NCI-H1436 (cell line): ENCODE results near the gene ACSL4.
"Not testable (repeated sequence)": the region's sequence is repeated elsewhere in the genome, so short reads cannot be mapped to it uniquely, and the experiment has no call there.

Experiments used
- DNase-seq: peaks from one replicate; lab custom pipeline; 2025; lab: John Stamatoyannopoulos, UW

The ACSL4 gene

GRCh38 chrX:109728173-109728535, 4.9 kb downstream of the ACSL4 start:
- no peak for DNase-seq

- DNase-seq: not testable (repeated sequence)
Observed at GRCh38 chrX:109724971-109725370, 8.1 kb downstream of the ACSL4 start.

GRCh38 chrX:109720947-109721346, 12.1 kb downstream of the ACSL4 start:
- DNase-seq: no peak

GRCh38 chrX:109719264-109719663, 13.8 kb downstream of the ACSL4 start:
- DNase-seq: no peak

GRCh38 chrX:109716431-109717028, 16.5 kb downstream of the ACSL4 start:
- no peak for DNase-seq

- DNase-seq: no peak
Observed at GRCh38 chrX:109714340-109714958, 18.6 kb downstream of the ACSL4 start.

GRCh38 chrX:109710181-109710580, 22.9 kb downstream of the ACSL4 start:
- no peak for DNase-seq

GRCh38 chrX:109709129-109709631, 23.9 kb downstream of the ACSL4 start:
- DNase-seq: no peak

- DNase-seq: no peak
Observed at GRCh38 chrX:109707720-109708119, 25.3 kb downstream of the ACSL4 start.

GRCh38 chrX:109707319-109707718, 25.7 kb downstream of the ACSL4 start:
- DNase-seq: no peak

- no peak for DNase-seq
Observed at GRCh38 chrX:109704563-109704962, 28.5 kb downstream of the ACSL4 start.

- no peak for DNase-seq
Observed at GRCh38 chrX:109697855-109698254, 35.2 kb downstream of the ACSL4 start.

- no peak for DNase-seq
Observed at GRCh38 chrX:109696146-109696740, 36.8 kb downstream of the ACSL4 start.

- no peak for DNase-seq
Observed at GRCh38 chrX:109695637-109696036, 37.4 kb downstream of the ACSL4 start.

- no peak for DNase-seq
Observed at GRCh38 chrX:109691752-109692151, 41.3 kb downstream of the ACSL4 start.

- DNase-seq: no peak
Observed at GRCh38 chrX:109691277-109691676, 41.8 kb downstream of the ACSL4 start.

- DNase-seq: no peak
Observed at GRCh38 chrX:109687903-109688302, 45.2 kb downstream of the ACSL4 start.

- no peak for DNase-seq
Observed at GRCh38 chrX:109685656-109686078, 47.4 kb downstream of the ACSL4 start.

GRCh38 chrX:109684136-109684535, 48.9 kb downstream of the ACSL4 start:
- no peak for DNase-seq

GRCh38 chrX:109681475-109682081, 51.5 kb downstream of the ACSL4 start:
- DNase-seq: no peak

- DNase-seq: no peak
Observed at GRCh38 chrX:109679820-109680219, 53.2 kb downstream of the ACSL4 start.

- no peak for DNase-seq
Observed at GRCh38 chrX:109672239-109672638, 60.8 kb downstream of the ACSL4 start.

- DNase-seq: not testable (repeated sequence)
Observed at GRCh38 chrX:109671170-109671569, 61.9 kb downstream of the ACSL4 start.
